Neural crest cell (in vitro differentiated cells): ENCODE data around the gene ST6GAL1. TPM values are rescaled to one million over a fixed set of nuclear protein-coding genes. Genes with fewer than 3 reads are reported as not detected.

Source experiments
- DNase-seq: peaks from one replicate; pipeline ENCODE4 v3.0.0; 2021; ENCODE audit warnings: low read depth, mixed read lengths, low spot score
- H3K27ac Mint-ChIP-seq: one replicate; pipeline ENCODE4 v1.8.0; 2021; ENCODE audit warnings: mild to moderate bottlenecking, mixed read lengths; ENCODE audit not compliant: unreplicated experiment
- H3K27me3 Mint-ChIP-seq: 2 replicates; pipeline ENCODE4 v1.8.0; 2021; ENCODE audit warnings: low read depth, mild to moderate bottlenecking, mixed read lengths
- H3K36me3 Mint-ChIP-seq: 2 replicates; pipeline ENCODE4 v1.8.0; 2021; ENCODE audit warnings: low read depth, mild to moderate bottlenecking, mixed read lengths
- H3K4me1 Mint-ChIP-seq: 2 replicates; pipeline ENCODE4 v1.8.0; 2021; ENCODE audit warnings: mixed read lengths
- H3K4me3 Mint-ChIP-seq: one replicate; pipeline ENCODE4 v1.8.0; 2021; ENCODE audit warnings: mild to moderate bottlenecking, mixed read lengths
- H3K9me3 Mint-ChIP-seq: 2 replicates; pipeline ENCODE4 v1.8.0; 2021; ENCODE audit warnings: mixed read lengths
- total RNA-seq: library from RNA; stranded (reverse); gene quantifications from 2 replicates; pipeline ENCODE4 v1.2.1, GENCODE V29; 2021
- TF ChIP-seq, protein P1 (sequence below): fragments of 200-600 bp; sonication (generic); conservative IDR thresholded peaks from 2 replicates; pipeline ENCODE4 v1.5.0; 2021; ENCODE audit warnings: antibody characterized with exemption, mild to moderate bottlenecking

Gene ST6GAL1
- total RNA-seq, 1 donor from 2014 or later, result 32.6 TPM

DNA sequence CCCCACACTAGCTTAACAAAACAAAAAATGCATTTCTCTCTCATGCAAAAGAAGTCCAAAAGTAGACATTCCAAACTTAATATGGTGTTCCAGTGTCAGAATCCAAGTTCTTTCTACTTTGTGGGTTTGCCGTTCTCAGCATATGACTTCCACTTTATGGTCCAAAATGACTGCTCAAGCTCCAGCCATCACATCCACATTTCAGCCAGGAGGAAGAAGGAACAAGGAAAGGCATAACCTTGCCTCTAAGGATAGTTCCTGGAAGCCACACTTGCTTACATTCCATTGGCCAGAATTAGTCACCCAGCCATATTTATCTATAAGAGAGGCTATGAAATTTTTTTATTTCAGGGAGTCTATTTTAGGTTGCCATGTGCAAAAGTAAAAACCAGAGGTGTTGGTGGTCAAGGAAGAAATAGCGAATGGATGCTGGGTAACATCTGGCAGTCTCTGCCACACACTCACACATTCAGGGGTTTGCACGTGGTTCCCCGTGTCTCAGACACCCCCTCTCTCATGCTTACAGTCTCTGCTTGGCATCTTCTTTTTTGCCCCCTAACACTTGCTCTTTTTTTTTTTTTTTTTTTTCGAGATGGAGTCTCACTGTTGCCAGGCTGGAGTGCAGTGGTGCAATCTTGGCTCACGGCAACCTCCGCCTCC lies 139.7 kb downstream of the ST6GAL1 start:
- H3K9me3 Mint-ChIP-seq, result no peaks in the 10 kb centered on the region
- no peak overlapping the region for H3K4me3 Mint-ChIP-seq
- TF ChIP-seq, protein P1, sequence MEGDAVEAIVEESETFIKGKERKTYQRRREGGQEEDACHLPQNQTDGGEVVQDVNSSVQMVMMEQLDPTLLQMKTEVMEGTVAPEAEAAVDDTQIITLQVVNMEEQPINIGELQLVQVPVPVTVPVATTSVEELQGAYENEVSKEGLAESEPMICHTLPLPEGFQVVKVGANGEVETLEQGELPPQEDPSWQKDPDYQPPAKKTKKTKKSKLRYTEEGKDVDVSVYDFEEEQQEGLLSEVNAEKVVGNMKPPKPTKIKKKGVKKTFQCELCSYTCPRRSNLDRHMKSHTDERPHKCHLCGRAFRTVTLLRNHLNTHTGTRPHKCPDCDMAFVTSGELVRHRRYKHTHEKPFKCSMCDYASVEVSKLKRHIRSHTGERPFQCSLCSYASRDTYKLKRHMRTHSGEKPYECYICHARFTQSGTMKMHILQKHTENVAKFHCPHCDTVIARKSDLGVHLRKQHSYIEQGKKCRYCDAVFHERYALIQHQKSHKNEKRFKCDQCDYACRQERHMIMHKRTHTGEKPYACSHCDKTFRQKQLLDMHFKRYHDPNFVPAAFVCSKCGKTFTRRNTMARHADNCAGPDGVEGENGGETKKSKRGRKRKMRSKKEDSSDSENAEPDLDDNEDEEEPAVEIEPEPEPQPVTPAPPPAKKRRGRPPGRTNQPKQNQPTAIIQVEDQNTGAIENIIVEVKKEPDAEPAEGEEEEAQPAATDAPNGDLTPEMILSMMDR, result no peak
- H3K27ac Mint-ChIP-seq, result no peak overlapping the region
- H3K27me3 Mint-ChIP-seq, result no peaks in the 10 kb centered on the region
- peaks cover 19% of the 10 kb centered on the region for H3K36me3 Mint-ChIP-seq
- no peak for DNase-seq
- H3K4me1 Mint-ChIP-seq, result no peaks in the 10 kb centered on the region

DNA sequence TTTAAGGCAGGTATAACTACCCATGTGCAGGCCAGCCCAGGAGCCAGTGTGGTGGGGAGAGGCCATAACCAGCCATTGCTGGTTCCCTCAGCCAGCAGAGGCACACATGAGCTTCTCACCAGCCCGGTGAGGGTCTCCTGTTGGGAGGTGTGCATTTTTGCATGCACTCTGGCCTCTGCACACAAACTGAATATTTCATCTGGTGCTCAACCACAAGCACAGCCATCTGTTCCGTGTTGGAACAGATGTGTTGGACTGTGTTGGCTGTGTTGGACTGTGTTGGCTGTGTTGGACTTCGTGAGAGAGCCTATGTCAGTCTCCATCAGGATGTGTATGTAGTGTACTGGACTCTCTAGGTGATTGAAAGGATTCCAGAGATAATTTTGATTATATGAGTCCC lies 141.8 kb downstream of the ST6GAL1 start:
- Mint-ChIP-seq H3K27ac (no peak overlapping the region), H3K36me3 (peaks cover 21% of the 10 kb centered on the region), H3K27me3 (no peaks in the 10 kb centered on the region), H3K4me3 (no peak overlapping the region), H3K9me3 (no peaks in the 10 kb centered on the region), H3K4me1 (no peaks in the 10 kb centered on the region)
- no peak for DNase-seq
- TF ChIP-seq, protein P1, result no peak

DNA sequence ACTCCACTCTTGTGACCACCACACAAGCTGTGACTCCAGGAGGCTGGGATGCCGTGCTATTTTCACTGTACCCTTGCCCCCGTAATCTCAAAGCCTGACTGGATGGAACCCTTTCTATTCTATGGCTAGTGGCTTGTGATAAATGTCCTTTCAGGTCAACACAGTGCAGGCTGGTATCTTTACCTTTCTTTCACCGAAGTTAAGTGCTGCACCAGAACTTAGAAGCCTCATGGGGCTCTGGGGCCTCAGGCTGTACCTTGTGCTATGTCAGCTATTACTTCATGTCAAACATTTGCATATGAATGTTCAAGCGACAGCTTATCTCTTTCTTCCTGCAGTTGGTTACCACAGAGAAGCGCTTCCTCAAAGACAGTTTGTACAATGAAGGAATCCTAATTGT lies 142.2 kb downstream of the ST6GAL1 start:
- Mint-ChIP-seq H3K36me3 (peaks cover 21% of the 10 kb centered on the region), H3K27me3 (no peaks in the 10 kb centered on the region), H3K27ac (no peak overlapping the region), H3K4me3 (no peak overlapping the region), H3K9me3 (no peaks in the 10 kb centered on the region), H3K4me1 (no peaks in the 10 kb centered on the region)
- no peak for DNase-seq
- TF ChIP-seq, protein P1, result no peak

DNA sequence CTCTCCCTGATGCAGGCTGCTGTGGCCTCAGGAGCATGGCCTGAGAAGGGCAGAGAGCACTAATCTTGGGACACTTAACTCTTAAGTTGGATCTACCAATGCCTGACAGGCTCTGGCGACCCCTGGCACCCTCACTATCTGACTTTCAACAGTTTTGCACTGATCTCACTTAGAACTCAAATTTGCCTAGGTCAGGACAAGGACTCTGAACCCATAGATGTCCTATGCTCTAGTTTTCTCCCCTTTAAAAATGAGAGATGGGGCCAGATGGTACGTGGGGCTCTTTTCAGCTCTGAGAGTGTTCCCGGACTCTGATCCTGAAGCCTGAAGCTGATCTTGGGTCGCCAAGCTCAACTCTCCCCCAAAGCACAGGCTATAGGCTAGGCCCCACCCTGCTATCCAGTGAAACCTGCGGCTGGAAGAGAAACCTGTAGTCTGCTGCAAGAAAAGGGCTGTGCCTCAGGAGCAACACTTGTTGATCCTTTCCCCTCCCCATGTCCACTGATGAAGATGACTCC lies 143.3 kb downstream of the ST6GAL1 start:
- Mint-ChIP-seq H3K36me3 (peaks cover 24% of the 10 kb centered on the region), H3K4me3 (no peak overlapping the region), H3K4me1 (no peaks in the 10 kb centered on the region), H3K27ac (no peak overlapping the region), H3K27me3 (no peaks in the 10 kb centered on the region), H3K9me3 (no peaks in the 10 kb centered on the region)
- DNase-seq, result no peak
- TF ChIP-seq, protein P1, result no peak

DNA sequence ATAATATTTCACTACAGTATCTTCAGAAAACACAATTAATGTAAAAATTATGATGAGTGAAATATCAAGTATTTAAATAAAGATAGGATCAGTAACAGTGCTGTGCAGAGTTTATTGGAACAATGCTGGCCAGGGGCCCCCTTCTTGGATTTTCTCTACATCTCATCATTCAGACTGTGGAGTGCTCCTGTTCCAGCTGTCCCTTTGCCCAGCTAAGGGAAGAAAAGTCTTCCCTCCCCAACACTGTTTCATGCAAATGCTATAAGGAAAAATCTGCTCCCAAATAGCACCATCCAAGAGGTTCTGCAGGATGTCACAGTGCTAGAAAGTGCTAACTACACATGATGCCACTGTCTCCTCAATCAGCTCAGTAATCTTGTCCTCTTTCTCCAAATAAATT lies 144.5 kb downstream of the ST6GAL1 start:
- H3K36me3 Mint-ChIP-seq, result peaks cover 18% of the 10 kb centered on the region
- H3K9me3 Mint-ChIP-seq, result no peaks in the 10 kb centered on the region
- DNase-seq, result no peak
- TF ChIP-seq, protein P1, result no peak
- H3K27me3 Mint-ChIP-seq, result no peaks in the 10 kb centered on the region
- H3K4me1 Mint-ChIP-seq, result no peaks in the 10 kb centered on the region
- no peak overlapping the region for H3K4me3 Mint-ChIP-seq
- no peak overlapping the region for H3K27ac Mint-ChIP-seq
